OCI-LY7 (cell line): ENCODE data around the gene CDK14.

Source experiments
- EZH2phosphoT487 ChIP-seq: fragments of 200-600 bp; sonication (generic); IDR thresholded peaks from 2 replicates; pipeline ENCODE4 v1.6.1; 2018; ENCODE audit warnings: low read depth, borderline replicate concordance, mild to moderate bottlenecking, mixed run types, antibody characterized with exemption, low read length, moderate library complexity, mixed read lengths
- TF ChIP-seq, protein P1 (sequence below): fragments of 200-600 bp; sonication (generic); conservative IDR thresholded peaks from 2 replicates; pipeline ENCODE4 v1.5.1; 2014; ENCODE audit warnings: mild to moderate bottlenecking, antibody characterized with exemption, low read length, moderate library complexity, mixed read lengths

GRCh38 chr7:91226411-91226810 lies 630.3 kb downstream of the CDK14 start:
- TF ChIP-seq, protein P1, sequence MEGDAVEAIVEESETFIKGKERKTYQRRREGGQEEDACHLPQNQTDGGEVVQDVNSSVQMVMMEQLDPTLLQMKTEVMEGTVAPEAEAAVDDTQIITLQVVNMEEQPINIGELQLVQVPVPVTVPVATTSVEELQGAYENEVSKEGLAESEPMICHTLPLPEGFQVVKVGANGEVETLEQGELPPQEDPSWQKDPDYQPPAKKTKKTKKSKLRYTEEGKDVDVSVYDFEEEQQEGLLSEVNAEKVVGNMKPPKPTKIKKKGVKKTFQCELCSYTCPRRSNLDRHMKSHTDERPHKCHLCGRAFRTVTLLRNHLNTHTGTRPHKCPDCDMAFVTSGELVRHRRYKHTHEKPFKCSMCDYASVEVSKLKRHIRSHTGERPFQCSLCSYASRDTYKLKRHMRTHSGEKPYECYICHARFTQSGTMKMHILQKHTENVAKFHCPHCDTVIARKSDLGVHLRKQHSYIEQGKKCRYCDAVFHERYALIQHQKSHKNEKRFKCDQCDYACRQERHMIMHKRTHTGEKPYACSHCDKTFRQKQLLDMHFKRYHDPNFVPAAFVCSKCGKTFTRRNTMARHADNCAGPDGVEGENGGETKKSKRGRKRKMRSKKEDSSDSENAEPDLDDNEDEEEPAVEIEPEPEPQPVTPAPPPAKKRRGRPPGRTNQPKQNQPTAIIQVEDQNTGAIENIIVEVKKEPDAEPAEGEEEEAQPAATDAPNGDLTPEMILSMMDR, result no peak
- no peak for TF ChIP-seq EZH2phosphoT487
